Measurements from ENCODE around the gene TEX38. TPM values are rescaled to one million over a fixed set of nuclear protein-coding genes. Genes with fewer than 3 reads are reported as not detected.

Gene TEX38
- total RNA-seq, 4 donors from 2014 or later: not detected

DNA sequence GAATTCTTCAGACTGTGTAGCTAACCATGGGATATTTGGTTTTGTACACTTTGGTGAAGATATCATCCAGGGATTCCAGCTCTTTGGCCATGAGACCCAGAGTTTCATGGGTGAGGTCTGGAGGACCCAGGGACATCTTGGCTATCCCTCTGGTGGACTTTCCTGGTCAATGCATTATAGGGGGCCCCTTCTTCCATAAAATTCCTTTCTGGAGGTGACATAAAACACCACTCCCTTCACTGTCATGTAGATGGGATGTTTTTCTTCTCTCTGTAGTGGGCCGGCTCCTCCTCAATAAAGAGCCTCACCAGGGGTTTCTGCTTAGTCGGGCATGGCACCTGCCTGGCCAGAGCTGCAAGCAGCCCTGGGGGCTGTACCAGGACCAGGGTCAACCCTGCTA, 5.7 kb upstream of the TEX38 start:
- Histone ChIP-seq H3K9me3 (no peaks in the 10 kb centered on the region), H3K36me3 (peaks cover 0 to 12% (median 3%) of the 10 kb centered on the region in 4 donors), H3K4me1 (peaks cover 8 to 37% (median 14%) of the 10 kb centered on the region in 4 donors), H3K27ac (no peak overlapping the region), H3K27me3 (no peaks in the 10 kb centered on the region), H3K4me3 (no peak overlapping the region)
- DNase-seq: no peak
- in situ Hi-C loops (cut with MboI; ENCODE audit: low pct_ligation_motif_present in 1 of 4, low pct_unique_long_range_greater_than_20kb in 1 of 4, low sequenced_read_pairs in 3 of 4): no loop called here
- WGBS, 2 donors (ENCODE audit: low coverage in 1 of 2): 61% methylated on average over 2 of the region's 2 CpGs; no CpG with 5 or more reads in 1 of the 2 donors
- intact Hi-C loops (cut with DNase I; ENCODE audit: low total_unique reads): no loop called here
- no peak for TF ChIP-seq POLR2A (IDR thresholded peaks at IDR 0.05)
- no peak for TF ChIP-seq CTCF (IDR thresholded peaks at IDR 0.05)
- TF ChIP-seq EP300 (IDR thresholded peaks at IDR 0.05; ENCODE audit: low read depth): no peak
- TF ChIP-seq POLR2AphosphoS5 (IDR thresholded peaks at IDR 0.05): no peak

DNA sequence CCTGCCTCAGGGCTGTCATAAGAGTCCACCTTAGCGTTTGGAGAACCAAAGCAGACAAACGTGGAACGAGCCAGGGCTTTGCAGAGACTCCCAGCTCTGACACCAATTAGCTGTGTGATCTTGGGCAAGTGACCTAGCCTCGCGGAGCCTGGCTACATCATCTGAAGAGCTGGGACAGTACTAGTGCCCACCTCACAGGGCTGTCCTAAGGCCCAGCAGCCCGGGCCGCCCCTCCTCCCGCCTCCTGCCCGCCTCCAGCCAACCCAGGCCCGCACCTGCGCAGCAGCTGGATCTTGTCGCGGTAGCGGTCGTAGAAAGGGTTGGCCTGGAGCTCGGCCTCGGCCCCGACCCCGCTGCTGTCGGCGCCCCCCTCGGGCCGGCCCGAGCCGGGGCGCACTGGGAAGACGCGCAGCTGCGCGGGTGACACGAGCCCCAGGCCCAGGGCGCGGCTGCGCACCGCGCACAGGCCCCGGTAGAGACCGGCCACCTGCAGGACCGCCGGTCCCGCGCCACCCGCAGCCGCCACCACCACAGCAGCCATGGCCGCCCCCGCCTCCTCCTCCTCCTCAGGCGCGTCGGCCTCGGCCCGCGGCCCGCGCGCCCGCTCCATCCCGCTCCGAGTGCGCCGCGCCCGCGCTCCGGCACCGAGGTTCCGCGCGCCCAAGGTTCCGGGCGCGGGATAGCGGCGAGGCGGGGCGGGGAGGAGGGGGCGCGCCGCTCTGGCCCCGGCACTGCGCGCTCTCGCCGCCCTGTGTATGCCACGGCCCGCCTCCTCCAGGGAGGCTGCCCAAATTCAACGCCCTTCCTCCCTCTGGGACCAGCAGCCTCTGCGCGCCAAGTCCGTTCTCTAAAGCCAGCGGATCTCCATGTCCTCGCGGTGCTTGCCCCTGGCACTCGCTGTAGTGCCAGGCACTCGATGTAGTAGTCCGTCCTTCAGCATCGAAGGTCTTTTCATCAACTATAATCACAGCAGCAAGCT, 3.6 kb upstream of the TEX38 start, which contains the start of gene ATPAF1:
TSS of gene ATPAF1 (minus strand) at position 583 of the 979 bp plus-strand sequence. CDS start at position 541, 42 bp downstream.
- peaks cover 0 to 12% (median 3%) of the 10 kb centered on the region in 4 donors for H3K36me3 ChIP-seq
- peaks cover 8 to 29% (median 14%) of the 10 kb centered on the region in 4 donors for H3K4me1 ChIP-seq
- TF ChIP-seq POLR2AphosphoS5 (IDR thresholded peaks at IDR 0.05): peak in 2 of 3 donors; percentile 9 to 10
- TF ChIP-seq POLR2A (IDR thresholded peaks at IDR 0.05): no peak
- intact Hi-C loops (cut with DNase I; ENCODE audit: low total_unique reads): no loop called here
- WGBS, 2 donors (ENCODE audit: low coverage in 1 of 2): 1% methylated on average over 79 of the region's 96 CpGs; no CpG with 5 or more reads in 1 of the 2 donors
- H3K27ac ChIP-seq: peak within 1 kb of the TSS; percentile 85 to 91 (median 88)
- peak; percentile 73 for DNase-seq
- in situ Hi-C loops (cut with MboI; ENCODE audit: low pct_ligation_motif_present in 1 of 4, low pct_unique_long_range_greater_than_20kb in 1 of 4, low sequenced_read_pairs in 3 of 4): no loop called here
- no peaks in the 10 kb centered on the region for H3K27me3 ChIP-seq
- no peaks in the 10 kb centered on the region for H3K9me3 ChIP-seq
- H3K4me3 ChIP-seq: peak within 1 kb of the TSS; percentile 79 to 100 (median 92)

- Histone ChIP-seq H3K4me1 (peaks cover 8 to 29% (median 14%) of the 10 kb centered on the region in 4 donors), H3K4me3 (no peak overlapping the region), H3K9me3 (no peaks in the 10 kb centered on the region), H3K36me3 (peaks cover 0 to 7% (median 0%) of the 10 kb centered on the region in 4 donors), H3K27me3 (no peaks in the 10 kb centered on the region), H3K27ac (no peak overlapping the region)
- TF ChIP-seq POLR2A (IDR thresholded peaks at IDR 0.05) (no peak), EP300 (IDR thresholded peaks at IDR 0.05; ENCODE audit: low read depth) (no peak), POLR2AphosphoS5 (IDR thresholded peaks at IDR 0.05) (no peak), CTCF (IDR thresholded peaks at IDR 0.05) (no peak)
- intact Hi-C loops (cut with DNase I; ENCODE audit: low total_unique reads) (no loop called here), in situ Hi-C loops (cut with MboI; ENCODE audit: low pct_ligation_motif_present in 1 of 4, low pct_unique_long_range_greater_than_20kb in 1 of 4, low sequenced_read_pairs in 3 of 4) (no loop called here)
- no peak for DNase-seq
- WGBS, 2 donors (ENCODE audit: low coverage in 1 of 2): 90 to 100% methylated on average over 1 of the region's 1 CpG
These were observed 1.5 kb upstream of the TEX38 start for GRCh38 chr1:46670134-46670533.

- Histone ChIP-seq H3K27me3 (no peaks in the 10 kb centered on the region), H3K36me3 (peaks cover 0 to 22% (median 6%) of the 10 kb centered on the region in 4 donors), H3K4me3 (no peak overlapping the region), H3K9me3 (no peaks in the 10 kb centered on the region), H3K27ac (no peak overlapping the region), H3K4me1 (peaks cover 0 to 5% (median 0%) of the 10 kb centered on the region in 4 donors)
- no peak for DNase-seq
- in situ Hi-C loops (cut with MboI; ENCODE audit: low pct_ligation_motif_present in 1 of 4, low pct_unique_long_range_greater_than_20kb in 1 of 4, low sequenced_read_pairs in 3 of 4): no loop called here
- no peak for TF ChIP-seq POLR2AphosphoS5 (IDR thresholded peaks at IDR 0.05)
- TF ChIP-seq POLR2A (IDR thresholded peaks at IDR 0.05): no peak
- TF ChIP-seq CTCF (IDR thresholded peaks at IDR 0.05): no peak
- no peak for TF ChIP-seq EP300 (IDR thresholded peaks at IDR 0.05; ENCODE audit: low read depth)
- intact Hi-C loops (cut with DNase I; ENCODE audit: low total_unique reads): no loop called here
- WGBS, 2 donors (ENCODE audit: low coverage in 1 of 2): 0 to 80% methylated on average over 1 to 8 of the region's 8 CpGs
These were observed 1.0 kb downstream of the TEX38 start for GRCh38 chr1:46672696-46673095.
